Loucy (cell line): Measurements from ENCODE around the gene DMP1.

Experiments used
- H2AFZ ChIP-seq: fragments of 200-600 bp; sonication (generic); 2 replicates; pipeline ENCODE4 v1.6.0; 2016; ENCODE audit warnings: antibody characterized with exemption, mild to moderate bottlenecking, low read length, moderate library complexity
- H3F3A ChIP-seq: fragments of 200-600 bp; 2 replicates; pipeline ENCODE4 v1.6.0; 2016; ENCODE audit warnings: antibody characterized with exemption, low read depth, mild to moderate bottlenecking
- H3K27me3 ChIP-seq: fragments of 200-600 bp; sonication (generic); 2 replicates; pipeline ENCODE4 v1.6.1; 2014; ENCODE audit warnings: low read length, mild to moderate bottlenecking; ENCODE audit not compliant: insufficient read depth, poor library complexity, severe bottlenecking
- H3K36me3 ChIP-seq: fragments of 200-600 bp; sonication (generic); 2 replicates; pipeline ENCODE4 v1.6.1; 2016; ENCODE audit warnings: low read length; ENCODE audit not compliant: insufficient read depth
- H3K4me1 ChIP-seq: fragments of 200-600 bp; sonication (generic); 2 replicates; pipeline ENCODE4 v1.5.1; 2014; ENCODE audit warnings: low read length, mild to moderate bottlenecking; ENCODE audit not compliant: insufficient read depth, poor library complexity, severe bottlenecking
- H3K4me2 ChIP-seq: fragments of 200-600 bp; sonication (generic); 2 replicates; pipeline ENCODE4 v1.6.0; 2014; ENCODE audit warnings: antibody characterized with exemption, low read length, low read depth, mild to moderate bottlenecking; ENCODE audit not compliant: poor library complexity, severe bottlenecking
- H3K4me3 ChIP-seq: fragments of 200-600 bp; sonication (generic); 2 replicates; pipeline ENCODE4 v1.5.1; 2014; ENCODE audit warnings: low read length, mild to moderate bottlenecking, mixed read lengths; ENCODE audit not compliant: poor library complexity, severe bottlenecking
- H3K79me2 ChIP-seq: fragments of 200-600 bp; sonication (generic); 2 replicates; pipeline ENCODE4 v1.6.1; 2014; ENCODE audit warnings: low read length; ENCODE audit not compliant: insufficient read depth
- H3K9ac ChIP-seq: fragments of 200-600 bp; sonication (generic); 2 replicates; pipeline ENCODE4 v1.6.0; 2014; ENCODE audit warnings: mild to moderate bottlenecking, low read depth, low read length, moderate library complexity; ENCODE audit not compliant: poor library complexity, severe bottlenecking
- H3K9me2 ChIP-seq: fragments of 200-600 bp; sonication (generic); replicated peaks from 2 replicates; pipeline ENCODE4 v1.6.1; 2016; ENCODE audit warnings: low read depth, low read length, mixed read lengths
- H3K9me3 ChIP-seq: fragments of 200-600 bp; sonication (generic); 2 replicates; pipeline ENCODE4 v1.6.1; 2014; ENCODE audit warnings: mild to moderate bottlenecking, antibody characterized with exemption, low read length, low read depth; ENCODE audit not compliant: insufficient read depth
- H4K20me1 ChIP-seq: fragments of 200-600 bp; sonication (generic); 2 replicates; pipeline ENCODE4 v1.6.0; 2014; ENCODE audit warnings: antibody characterized with exemption, low read length, mild to moderate bottlenecking; ENCODE audit not compliant: insufficient read depth, poor library complexity, severe bottlenecking
- EZH2phosphoT487 ChIP-seq: fragments of 200-600 bp; IDR thresholded peaks from 2 replicates; pipeline ENCODE4 v1.6.1; 2018; ENCODE audit warnings: antibody characterized with exemption, mild to moderate bottlenecking, moderate library complexity, borderline replicate concordance
- TF ChIP-seq, protein P1 (sequence below): fragments of 200-600 bp; sonication (generic); conservative IDR thresholded peaks from 2 replicates; pipeline ENCODE4 v1.5.1; 2014; ENCODE audit warnings: mild to moderate bottlenecking, antibody characterized with exemption, low read length

DMP1 gene

DNA sequence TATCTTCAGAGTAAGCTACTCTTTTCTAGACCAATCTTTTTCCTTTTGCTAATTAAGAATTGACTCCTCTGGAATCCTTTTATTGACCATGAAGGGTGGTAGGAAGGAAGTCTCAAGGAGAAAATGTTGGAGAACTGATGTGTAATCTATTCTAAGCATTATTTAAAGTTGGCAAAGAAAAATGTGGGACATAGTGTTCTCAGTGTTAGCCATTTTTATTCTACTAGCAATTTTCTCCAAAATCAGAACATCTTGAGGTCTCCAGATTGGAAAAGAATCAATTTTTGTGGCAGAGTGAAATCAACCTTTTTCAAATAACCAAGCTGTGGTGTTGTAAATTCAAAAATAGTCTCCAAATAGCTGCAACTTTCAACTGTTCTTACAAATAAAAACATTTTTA lies 18.4 kb upstream of the DMP1 start:
- Histone ChIP-seq H4K20me1 (no peaks in the 10 kb centered on the region), H3K79me2 (no peaks in the 10 kb centered on the region), H3K4me1 (no peaks in the 10 kb centered on the region), H3K9me2 (no peaks in the 10 kb centered on the region), H3K4me2 (no peak overlapping the region), H3K36me3 (no peaks in the 10 kb centered on the region), H3F3A (no peaks in the 10 kb centered on the region), H3K27me3 (no peaks in the 10 kb centered on the region), H3K9ac (no peak overlapping the region), H3K4me3 (no peak overlapping the region), H3K9me3 (no peaks in the 10 kb centered on the region), H2AFZ (no peak overlapping the region)
- TF ChIP-seq, protein P1, sequence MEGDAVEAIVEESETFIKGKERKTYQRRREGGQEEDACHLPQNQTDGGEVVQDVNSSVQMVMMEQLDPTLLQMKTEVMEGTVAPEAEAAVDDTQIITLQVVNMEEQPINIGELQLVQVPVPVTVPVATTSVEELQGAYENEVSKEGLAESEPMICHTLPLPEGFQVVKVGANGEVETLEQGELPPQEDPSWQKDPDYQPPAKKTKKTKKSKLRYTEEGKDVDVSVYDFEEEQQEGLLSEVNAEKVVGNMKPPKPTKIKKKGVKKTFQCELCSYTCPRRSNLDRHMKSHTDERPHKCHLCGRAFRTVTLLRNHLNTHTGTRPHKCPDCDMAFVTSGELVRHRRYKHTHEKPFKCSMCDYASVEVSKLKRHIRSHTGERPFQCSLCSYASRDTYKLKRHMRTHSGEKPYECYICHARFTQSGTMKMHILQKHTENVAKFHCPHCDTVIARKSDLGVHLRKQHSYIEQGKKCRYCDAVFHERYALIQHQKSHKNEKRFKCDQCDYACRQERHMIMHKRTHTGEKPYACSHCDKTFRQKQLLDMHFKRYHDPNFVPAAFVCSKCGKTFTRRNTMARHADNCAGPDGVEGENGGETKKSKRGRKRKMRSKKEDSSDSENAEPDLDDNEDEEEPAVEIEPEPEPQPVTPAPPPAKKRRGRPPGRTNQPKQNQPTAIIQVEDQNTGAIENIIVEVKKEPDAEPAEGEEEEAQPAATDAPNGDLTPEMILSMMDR = no peak
- no peak for TF ChIP-seq EZH2phosphoT487

DNA sequence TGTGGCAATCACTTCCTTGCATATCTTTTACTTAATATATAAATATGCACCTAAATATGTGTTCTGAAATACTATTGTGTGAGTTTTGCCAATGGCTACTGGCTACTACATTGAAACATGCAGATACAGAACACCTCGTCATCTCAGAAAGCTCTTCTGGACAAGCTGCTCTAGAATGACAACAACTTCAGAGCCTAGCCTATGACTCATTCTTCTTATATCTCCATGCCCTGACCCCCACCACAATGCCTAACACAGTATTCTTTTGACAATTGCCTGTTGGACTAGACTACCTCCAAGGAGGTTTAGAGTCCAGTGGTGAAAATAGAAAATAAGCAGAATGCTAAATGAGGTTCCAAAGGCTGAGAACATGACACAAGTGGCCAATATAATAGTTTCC lies 17.6 kb upstream of the DMP1 start:
- no peaks in the 10 kb centered on the region for H3K79me2 ChIP-seq

DNA sequence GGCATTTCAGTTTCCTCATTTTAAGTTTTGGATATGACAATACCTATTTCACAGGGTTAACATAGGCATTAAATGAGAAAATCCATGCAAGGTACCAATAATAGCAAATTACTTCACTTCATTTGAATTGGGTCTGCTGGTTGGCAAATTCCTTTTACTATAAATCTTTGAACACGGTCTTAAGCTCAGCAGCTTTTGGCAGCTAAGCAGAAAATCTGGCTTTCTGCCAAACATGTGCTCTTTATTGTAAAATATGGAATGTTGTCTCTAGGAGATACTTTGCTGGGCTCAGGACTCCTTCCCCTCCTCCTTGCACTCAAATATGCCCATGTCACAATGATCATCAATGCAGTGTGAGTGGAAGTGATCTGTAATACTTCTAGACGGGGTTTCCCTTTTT lies 16.8 kb upstream of the DMP1 start:
- H3K9me2 ChIP-seq = no peaks in the 10 kb centered on the region

More for the DNA sequence above, 17.6 kb upstream of the DMP1 start:
- Histone ChIP-seq H3K36me3 (no peaks in the 10 kb centered on the region), H3K4me1 (no peaks in the 10 kb centered on the region), H3K27me3 (no peaks in the 10 kb centered on the region), H3F3A (no peaks in the 10 kb centered on the region), H3K4me2 (no peak overlapping the region), H3K9me2 (no peaks in the 10 kb centered on the region), H4K20me1 (no peaks in the 10 kb centered on the region), H3K9me3 (no peaks in the 10 kb centered on the region), H3K4me3 (no peak overlapping the region), H2AFZ (no peak overlapping the region), H3K9ac (no peak overlapping the region)
- TF ChIP-seq, protein P1 = no peak
- no peak for TF ChIP-seq EZH2phosphoT487

More for the DNA sequence above, 16.8 kb upstream of the DMP1 start:
- H3K36me3 ChIP-seq = no peaks in the 10 kb centered on the region
- no peaks in the 10 kb centered on the region for H3K27me3 ChIP-seq
- no peak overlapping the region for H2AFZ ChIP-seq
- no peaks in the 10 kb centered on the region for H3K9me3 ChIP-seq
- no peaks in the 10 kb centered on the region for H3K4me1 ChIP-seq
- TF ChIP-seq, protein P1 = no peak
- no peak for TF ChIP-seq EZH2phosphoT487
- no peak overlapping the region for H3K4me2 ChIP-seq
- H3F3A ChIP-seq = no peaks in the 10 kb centered on the region
- no peak overlapping the region for H3K9ac ChIP-seq
- H3K79me2 ChIP-seq = no peaks in the 10 kb centered on the region
- no peak overlapping the region for H3K4me3 ChIP-seq
- H4K20me1 ChIP-seq = no peaks in the 10 kb centered on the region
